Measurements from ENCODE around the gene ALG13. TPM values are rescaled to one million over a fixed set of nuclear protein-coding genes. Genes with fewer than 3 reads are reported as not detected.

The ALG13 gene
- total and polyA plus RNA-seq, 2 of the 8 experiments (the other 6 are each of a cell fraction or from before 2014, with no cell fraction given) = 44.3 to 93.6 TPM

- Histone ChIP-seq H3K9me3 (ENCODE audit: insufficient read depth in 2 of 2, low read depth in 1 of 2, low read length in 1 of 2) (no peaks in the 10 kb centered on the region), H3K18ac (ENCODE audit: extremely low read depth, low read length) (no peak overlapping the region), H3K27ac (ENCODE audit: low read depth, low read length) (no peak overlapping the region), H3K14ac (ENCODE audit: insufficient read length) (no peak overlapping the region), H2AK5ac (ENCODE audit: low read depth, low read length) (no peak overlapping the region), H2BK120ac (replicated peaks; ENCODE audit: low read depth, low read length) (no peak overlapping the region), H2BK15ac (ENCODE audit: low read length) (no peak overlapping the region), H2BK5ac (ENCODE audit: low read depth, low read length) (no peak overlapping the region), H3K4me3 (ENCODE audit: extremely low read depth in 1 of 4, insufficient read depth in 2 of 4, low read depth in 3 of 4, low read length in 4 of 4) (no peak overlapping the region), H2AFZ (ENCODE audit: low read length) (no peak overlapping the region), H3K79me1 (ENCODE audit: low read depth, low read length) (no peaks in the 10 kb centered on the region), H3K23ac (ENCODE audit: insufficient read length) (no peak overlapping the region), H3K4ac (replicated peaks; ENCODE audit: insufficient read length, low read depth, low read length) (no peak overlapping the region), H4K8ac (ENCODE audit: extremely low read depth, insufficient read depth, low read length) (no peak overlapping the region), H4K91ac (replicated peaks; ENCODE audit: insufficient read length, low read length) (no peak overlapping the region), H3K36me3 (ENCODE audit: control insufficient read depth in 2 of 4, insufficient read depth in 4 of 4, low read length in 3 of 4) (peaks cover 2 to 40% (median 6%) of the 10 kb centered on the region in 4 experiments; a peak in 5 of 8 replicates), H4K5ac (ENCODE audit: insufficient read length, low read depth, low read length) (no peak overlapping the region), H3K56ac (replicated peaks; ENCODE audit: insufficient read length, low read depth, low read length) (no peak overlapping the region), H2BK12ac (ENCODE audit: low read depth, low read length) (no peak overlapping the region), H3K79me2 (ENCODE audit: control insufficient read depth in 1 of 2, insufficient read depth in 2 of 2, low read length in 2 of 2) (no peaks in the 10 kb centered on the region), H3K23me2 (ENCODE audit: low read depth, low read length) (no peaks in the 10 kb centered on the region), H3K27me3 (replicated peaks in 1 of 4; ENCODE audit: control insufficient read depth in 3 of 4, extremely low read depth in 1 of 4, insufficient read depth in 3 of 4, low read length in 3 of 4) (no peaks in the 10 kb centered on the region), H2BK20ac (ENCODE audit: low read length) (no peak overlapping the region), H3K4me2 (ENCODE audit: insufficient read depth in 1 of 2, low read depth in 2 of 2, low read length in 2 of 2) (no peak overlapping the region), H3K9ac (replicated peaks in 1 of 4; ENCODE audit: extremely low read depth in 1 of 4, low read depth in 3 of 4, low read length in 3 of 4) (no peak overlapping the region), H4K20me1 (replicated peaks in 1 of 2; ENCODE audit: control insufficient read depth in 1 of 2, insufficient read depth in 2 of 2, low read length in 2 of 2) (no peaks in the 10 kb centered on the region), H3K4me1 (replicated peaks in 1 of 4; ENCODE audit: control insufficient read depth in 3 of 4, insufficient read depth in 4 of 4, low read length in 3 of 4) (no peaks in the 10 kb centered on the region)
- CTCF ChIA-PET (ENCODE audit: partially characterized antibody) = no interaction called here
- WGBS, 2 experiments (ENCODE audit: extremely low coverage in 1 of 2, insufficient coverage in 1 of 2, insufficient read length in 1 of 2, insufficient replicate concordance in 2 of 2, low coverage in 1 of 2, low lambda C conversion rate in 2 of 2, missing lambda C conversion rate in 1 of 2) = 93% methylated on average over 4 of the region's 4 CpGs; no CpG with 5 or more reads in 1 of the 2 experiments
- DNase-seq (ENCODE audit: low read depth in 1 of 2, low spot score in 2 of 2) = no peak
- TF ChIP-seq POLR2A (IDR thresholded peaks at IDR 0.05; ENCODE audit: control extremely low read depth in 1 of 2, low read depth in 2 of 2, low read length in 2 of 2) = no peak
- no peak for TF ChIP-seq RAD21 (IDR thresholded peaks at IDR 0.05 in 1 of 2, conservative IDR thresholded peaks at IDR 0.05 in 1 of 2; ENCODE audit: low read depth in 2 of 2, low read length in 2 of 2)
- no peak for TF ChIP-seq NRF1 (IDR thresholded peaks at IDR 0.05; ENCODE audit: low read depth, low read length)
- no peak for TF ChIP-seq CTBP2 (IDR thresholded peaks at IDR 0.05; ENCODE audit: borderline replicate concordance, insufficient read depth, insufficient read length, low read length)
- no peak for TF ChIP-seq EP300 (IDR thresholded peaks at IDR 0.05; ENCODE audit: borderline replicate concordance in 1 of 2, low read depth in 2 of 2, low read length in 2 of 2)
- TF ChIP-seq MAFK (IDR thresholded peaks at IDR 0.05; ENCODE audit: low read depth, low read length) = no peak
- no peak for TF ChIP-seq JUND (IDR thresholded peaks at IDR 0.05; ENCODE audit: low read length)
- no peak for TF ChIP-seq TAF1 (IDR thresholded peaks at IDR 0.05; ENCODE audit: low read depth, low read length)
- no peak for FAIRE-seq
- POLR2A ChIA-PET (ENCODE audit: partially characterized antibody) = no interaction called here
Measured at GRCh38 chrX:111731351-111731750, 50.4 kb downstream of the ALG13 start.
